ENCODE measurements around the gene SMC1B. TPM values are rescaled to one million over a fixed set of nuclear protein-coding genes. Genes with fewer than 3 reads are reported as not detected.
"Not testable (repeated sequence)": the region's sequence is repeated elsewhere in the genome, so short reads cannot be mapped to it uniquely, and the experiment has no call there.

The SMC1B gene
- polyA plus RNA-seq, 4 donors = 0.14 to 0.40 (median 0.18) TPM

DNA sequence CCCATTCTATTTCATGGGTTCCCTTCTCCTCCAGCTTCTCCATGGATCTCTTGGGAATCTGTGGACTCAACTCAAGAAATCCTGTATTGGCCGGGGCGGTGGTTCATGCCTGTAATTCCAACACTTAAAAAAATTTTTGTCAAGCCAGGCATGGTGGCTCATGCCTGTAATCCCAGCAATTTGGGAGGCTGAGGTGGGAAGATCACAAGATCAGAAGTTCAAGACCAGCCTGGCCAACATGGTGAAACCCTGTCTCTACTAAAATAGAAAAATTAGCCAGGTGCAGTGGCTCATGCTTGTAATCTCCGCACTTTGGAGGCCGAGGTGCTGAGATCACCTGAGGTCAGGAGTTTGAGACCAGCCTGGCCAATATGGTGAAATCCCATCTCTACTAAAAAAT, 34.2 kb upstream of the SMC1B start:
- not testable (repeated sequence) for DNase-seq (ENCODE audit: low read depth in 4 of 4, low spot score in 3 of 4)

DNA sequence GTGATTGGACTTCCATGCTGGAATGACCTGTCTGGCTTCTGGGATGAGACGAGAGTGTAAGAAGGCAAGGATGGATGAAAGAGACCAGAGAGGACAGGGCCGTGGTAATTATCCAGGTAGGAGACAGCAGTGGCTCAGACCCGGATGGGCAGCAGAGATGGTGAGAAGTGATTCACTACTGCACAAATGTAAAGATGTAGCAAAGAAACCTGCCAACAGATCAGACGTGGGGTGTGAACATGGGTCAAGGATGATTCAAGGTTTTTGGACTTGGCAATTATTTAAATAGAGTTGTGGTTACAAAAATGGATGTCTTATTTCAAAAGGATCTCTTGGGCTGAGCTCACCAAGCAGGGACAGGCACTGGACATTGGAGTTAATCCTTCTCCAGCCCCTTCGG, 32.8 kb upstream of the SMC1B start:
- DNase-seq (ENCODE audit: low read depth in 4 of 4, low spot score in 3 of 4) = no peak

DNA sequence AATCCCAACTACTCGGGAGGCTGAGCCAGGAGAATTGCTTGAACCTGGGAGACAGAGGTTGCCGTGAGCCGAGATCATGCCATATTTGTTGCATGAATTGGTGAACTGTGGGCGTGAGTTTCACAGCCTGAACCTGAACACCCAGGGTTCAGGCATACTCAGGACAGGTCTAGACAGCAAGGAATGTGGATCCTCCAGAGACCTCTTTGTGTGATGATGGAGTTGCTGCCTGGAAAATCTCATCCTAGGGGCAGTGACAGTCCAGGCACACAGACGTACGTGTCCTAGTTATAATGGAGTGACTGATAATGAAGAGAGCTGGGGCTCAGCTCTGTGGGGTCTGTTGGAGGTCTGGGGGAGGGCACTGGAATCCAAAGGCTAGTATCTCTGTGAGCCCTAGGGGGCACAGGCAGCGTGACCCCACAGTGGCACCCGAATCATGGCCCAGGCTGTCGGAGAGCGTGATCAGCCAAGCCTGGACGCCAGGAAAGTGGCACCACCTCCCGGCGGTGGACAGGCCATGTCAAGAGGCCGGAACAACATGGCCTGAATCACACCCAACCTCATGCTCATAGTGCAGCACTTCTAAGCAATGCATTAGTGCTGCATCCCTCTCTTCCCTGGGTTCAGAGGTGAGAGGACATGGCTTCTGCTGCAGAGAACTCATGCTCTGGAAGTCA, 31.8 kb upstream of the SMC1B start:
- no peak for DNase-seq (ENCODE audit: low read depth in 4 of 4, low spot score in 3 of 4)

DNA sequence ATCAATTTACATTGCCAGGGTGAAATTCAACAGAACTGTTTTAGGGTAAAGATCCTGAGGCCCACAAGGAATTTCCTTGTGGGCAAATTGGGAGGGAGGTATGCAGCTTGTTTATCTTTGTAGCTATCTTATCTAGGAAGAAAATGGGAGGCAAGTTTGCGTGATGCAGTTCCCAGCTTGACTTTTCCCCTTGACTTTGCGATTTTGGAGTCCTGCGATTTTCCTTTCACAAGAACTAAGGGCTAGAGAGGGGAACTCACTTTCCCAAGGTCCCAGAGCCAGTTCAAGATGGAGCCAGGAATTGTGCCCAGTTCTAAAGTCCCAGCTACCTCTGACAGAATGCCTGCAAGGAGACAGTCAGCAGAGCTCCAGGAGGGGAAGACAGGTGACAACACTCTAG, 30.8 kb upstream of the SMC1B start:
- no peak for DNase-seq (ENCODE audit: low read depth in 4 of 4, low spot score in 3 of 4)

DNA sequence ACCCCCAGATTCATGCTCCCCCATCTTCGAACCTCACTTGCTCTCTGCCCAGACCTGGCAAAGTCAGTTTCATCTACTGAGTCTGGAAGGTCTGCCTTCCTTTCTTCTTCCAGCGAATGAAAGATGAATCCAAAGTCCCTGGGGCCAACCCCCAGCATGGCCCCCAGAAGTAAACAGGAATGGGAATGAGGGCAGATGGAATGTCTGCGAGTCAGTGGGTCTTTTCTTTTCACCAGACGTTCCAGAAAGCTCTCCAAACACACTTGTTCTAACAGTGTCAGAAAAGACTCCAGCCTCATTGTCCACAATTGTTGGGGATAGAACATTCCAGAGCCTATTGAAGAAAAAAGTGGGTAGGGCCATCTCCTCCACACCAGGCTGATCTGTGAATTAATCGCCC, 28.7 kb upstream of the SMC1B start:
- DNase-seq (ENCODE audit: low read depth in 4 of 4, low spot score in 3 of 4) = no peak

DNA sequence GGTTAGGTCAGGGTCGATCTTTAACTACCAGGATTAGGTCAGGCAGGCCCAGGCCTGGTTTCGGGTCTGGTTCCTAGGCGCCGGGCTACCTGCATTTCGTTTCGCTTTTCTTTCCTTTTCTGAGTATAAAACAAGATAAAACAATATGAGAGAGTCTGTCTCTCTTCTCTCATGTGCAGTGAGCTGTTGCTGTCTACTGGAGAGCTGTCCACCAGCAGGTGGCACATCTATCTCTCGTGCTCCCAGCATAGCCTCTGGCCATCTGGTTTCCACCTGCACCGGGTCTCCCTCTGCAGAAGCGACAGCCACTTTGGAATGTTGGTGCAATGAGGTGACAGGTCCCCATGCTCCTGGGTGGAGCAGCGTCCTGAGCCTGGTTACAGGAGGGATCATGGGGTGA, 27.7 kb upstream of the SMC1B start:
- peak in 3 of 4 donors; percentile 38 to 56 (median 54) for DNase-seq (ENCODE audit: low read depth in 4 of 4, low spot score in 3 of 4)

DNA sequence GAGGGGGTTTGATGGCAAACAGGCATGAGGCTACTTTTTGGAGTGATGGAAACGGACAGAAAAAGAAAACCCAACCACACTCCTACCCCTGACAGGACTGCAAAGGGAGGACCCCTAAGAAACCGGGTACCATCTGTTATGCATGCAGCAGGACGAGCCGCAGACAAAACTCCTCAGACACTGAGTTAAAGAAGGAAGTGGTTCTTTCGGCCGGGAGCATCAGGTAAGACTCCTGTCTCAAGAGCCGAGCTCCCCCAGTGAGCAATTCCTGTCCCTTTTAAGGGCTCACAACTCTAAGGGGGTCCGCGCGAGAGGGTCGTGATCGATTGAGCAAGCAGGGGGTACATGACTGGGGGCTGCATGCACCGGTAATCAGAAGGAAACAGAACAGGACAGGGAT, 27.3 kb upstream of the SMC1B start:
- DNase-seq (ENCODE audit: low read depth in 4 of 4, low spot score in 3 of 4) = not testable (repeated sequence)

DNA sequence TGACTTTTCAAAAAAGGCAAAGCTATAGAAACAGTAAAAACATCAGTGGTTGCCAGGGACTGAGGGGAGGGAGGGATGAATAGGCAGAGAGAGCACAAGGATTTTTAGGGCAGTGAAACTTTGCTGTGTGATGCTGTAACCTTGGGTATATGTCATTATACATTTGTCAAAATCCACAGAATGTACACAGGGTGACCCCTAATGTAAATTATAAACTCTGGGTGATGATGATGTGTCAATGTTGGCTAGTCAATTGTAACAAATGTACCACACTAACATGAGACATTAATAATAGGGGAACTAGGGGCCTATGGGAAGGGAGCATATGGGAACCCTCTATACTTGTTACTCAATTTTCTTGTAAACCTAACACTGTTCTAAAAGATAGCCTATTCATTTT, 24.9 kb upstream of the SMC1B start:
- no peak for DNase-seq (ENCODE audit: low read depth in 4 of 4, low spot score in 3 of 4)

DNA sequence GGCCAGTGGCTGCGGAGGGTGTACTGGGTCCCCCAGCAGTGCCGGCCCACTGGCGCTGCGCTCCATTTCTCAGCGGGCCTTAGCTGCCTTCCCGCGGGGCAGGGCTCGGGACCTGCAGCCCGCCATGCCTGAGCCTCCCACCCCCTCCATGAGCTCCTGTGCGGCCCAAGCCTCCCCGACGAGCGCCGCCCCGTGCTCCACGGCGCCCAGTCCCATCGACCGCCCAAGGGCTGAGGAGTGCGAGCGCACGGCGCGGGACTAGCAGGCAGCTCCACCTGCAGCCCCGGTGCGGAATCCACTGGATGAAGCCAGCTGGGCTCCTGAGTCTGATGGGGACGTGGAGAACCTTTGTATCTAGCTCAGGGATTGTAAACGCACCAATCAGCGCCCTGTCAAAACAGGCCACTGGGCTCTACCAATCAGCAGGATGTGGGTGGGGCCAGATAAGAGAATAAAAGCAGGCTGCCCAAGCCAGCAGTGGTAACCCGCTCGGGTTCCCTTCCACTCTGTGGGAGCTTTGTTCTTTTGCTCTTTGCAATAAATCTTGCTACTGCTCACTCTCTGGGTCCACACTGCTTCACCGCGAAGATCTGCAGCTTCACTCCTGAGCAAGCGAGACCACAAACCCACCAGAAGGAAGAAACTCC, 23.6 kb upstream of the SMC1B start:
- not testable (repeated sequence) for DNase-seq (ENCODE audit: low read depth in 4 of 4, low spot score in 3 of 4)

DNA sequence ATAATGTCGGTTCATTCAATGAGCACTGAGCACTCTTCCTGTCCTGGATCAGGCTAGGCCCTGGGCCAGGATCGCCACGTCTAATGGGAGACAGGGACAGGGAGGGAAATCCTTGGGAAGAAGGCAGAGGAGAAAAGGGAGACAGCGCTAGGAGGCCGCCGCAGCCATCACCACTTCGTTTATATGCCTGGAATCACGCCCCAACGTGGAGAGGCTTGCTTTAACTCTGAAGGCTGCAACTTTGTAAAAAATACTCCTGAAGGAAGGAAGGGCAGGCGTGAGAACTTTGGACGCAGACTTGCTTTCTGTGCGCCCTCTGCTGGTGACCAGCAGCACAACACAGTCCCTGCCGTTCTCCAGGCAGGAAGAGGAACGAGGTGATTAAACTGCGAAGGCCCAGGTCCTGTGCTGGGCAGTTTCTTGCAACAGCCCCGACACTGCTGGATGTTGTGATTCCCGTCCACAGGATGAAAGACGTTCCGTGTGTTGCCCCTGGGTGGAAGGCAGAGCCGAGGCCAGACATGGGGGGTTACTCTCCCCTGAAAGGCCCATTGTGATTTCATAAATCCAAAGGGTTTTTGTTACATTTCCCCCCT, 22.2 kb upstream of the SMC1B start:
- peak; percentile 83 to 89 (median 88) for DNase-seq (ENCODE audit: low read depth in 4 of 4, low spot score in 3 of 4)

DNA sequence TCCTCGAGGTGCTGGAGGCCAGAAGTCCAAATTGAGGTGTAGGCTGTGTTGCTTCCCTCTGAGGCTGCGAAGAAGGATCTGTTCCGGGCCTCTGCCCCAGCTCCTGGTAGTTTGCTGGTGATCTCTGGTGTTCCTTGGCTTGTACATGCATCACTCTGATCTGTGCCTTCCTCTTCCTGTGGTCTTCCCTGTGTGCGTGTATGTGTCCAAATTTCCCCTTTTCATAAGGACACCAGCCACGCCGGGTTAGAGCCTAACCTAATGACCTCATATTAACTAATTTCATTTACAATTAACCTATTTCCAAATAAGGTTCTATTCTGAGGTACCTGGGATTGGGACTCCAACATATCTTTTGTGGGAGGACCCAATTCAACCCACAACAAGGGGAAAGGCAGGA, 21.6 kb upstream of the SMC1B start:
- no peak for DNase-seq (ENCODE audit: low read depth in 4 of 4, low spot score in 3 of 4)

DNA sequence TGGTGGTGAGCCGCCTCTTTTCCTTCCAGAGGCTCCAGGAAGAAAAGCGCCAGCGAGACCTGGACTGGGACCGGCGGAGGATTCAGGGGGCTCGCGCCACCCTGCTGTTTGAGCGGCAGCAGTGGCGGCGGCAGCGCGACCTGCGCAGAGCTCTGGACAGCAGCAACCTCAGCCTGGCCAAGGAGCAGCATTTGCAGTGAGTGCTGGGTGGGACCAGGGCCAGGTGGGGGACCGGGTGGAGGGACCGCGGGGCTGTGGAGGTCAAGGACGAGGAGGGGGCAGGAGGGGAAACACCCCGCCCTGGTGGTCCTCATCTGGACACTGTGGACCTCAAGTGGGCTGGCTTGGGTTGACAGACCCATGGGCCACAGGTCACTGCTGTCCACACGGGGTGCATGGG, 17.5 kb upstream of the SMC1B start:
- no peak for DNase-seq (ENCODE audit: low read depth in 4 of 4, low spot score in 3 of 4)

DNA sequence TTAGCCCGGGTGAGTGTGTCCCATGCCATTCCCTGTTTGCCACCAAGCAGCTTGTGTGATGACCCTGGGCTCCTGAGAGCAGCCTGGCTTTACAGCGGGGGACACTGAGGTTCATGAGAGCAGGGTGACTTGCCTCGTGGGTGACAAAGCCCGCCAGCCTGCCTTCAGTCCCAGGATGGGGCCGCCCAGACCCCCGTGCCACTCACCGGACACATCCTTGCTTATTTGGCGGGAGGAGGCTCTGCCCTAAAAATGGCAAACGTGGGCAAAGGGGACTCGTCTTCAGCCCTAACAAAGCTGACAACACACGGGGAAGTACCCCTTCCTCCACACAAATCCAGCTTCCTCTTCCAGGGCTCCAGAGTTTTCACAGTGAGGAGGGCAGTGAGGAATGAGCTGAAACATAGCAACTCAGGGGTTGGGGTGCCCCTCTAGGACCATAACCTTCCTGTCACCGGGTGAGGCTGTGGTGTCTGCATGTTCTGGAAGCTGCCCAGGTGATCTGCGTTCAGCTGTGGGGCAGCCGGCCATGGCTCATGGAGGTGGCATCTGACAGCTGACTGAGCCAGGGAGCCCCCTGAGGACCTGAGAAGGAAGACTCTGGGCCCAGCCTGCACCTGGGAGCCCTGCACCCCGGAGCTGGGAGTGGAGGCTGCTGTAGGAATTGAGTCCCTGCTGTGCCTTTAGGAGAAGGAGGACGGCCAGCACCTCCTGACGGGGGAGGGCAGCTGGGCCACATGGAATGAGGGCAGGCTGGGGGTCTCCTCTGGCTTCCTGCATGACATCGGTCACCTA, 16.8 kb upstream of the SMC1B start:
- no peak for DNase-seq (ENCODE audit: low read depth in 4 of 4, low spot score in 3 of 4)

DNA sequence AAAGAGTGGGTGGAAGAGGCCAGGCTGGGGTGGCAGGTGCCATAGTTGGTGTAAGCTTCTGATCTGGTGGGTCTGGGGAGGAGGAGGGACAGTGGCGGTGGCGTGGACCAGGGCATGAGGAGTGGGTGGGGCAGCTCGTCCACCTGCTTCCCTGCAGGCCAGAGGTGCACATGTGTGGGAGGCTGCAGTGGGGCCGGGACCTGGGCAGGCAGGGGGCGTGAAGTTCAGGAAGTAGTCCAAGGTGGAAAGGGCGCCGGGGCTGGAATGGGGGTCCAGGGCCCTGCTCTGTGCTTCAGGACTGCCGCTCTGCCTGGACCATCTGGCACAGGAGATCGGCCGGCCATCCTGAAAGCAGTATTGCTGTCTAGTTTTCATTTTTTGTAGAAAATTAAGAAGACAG, 16.0 kb upstream of the SMC1B start:
- DNase-seq (ENCODE audit: low read depth in 4 of 4, low spot score in 3 of 4) = no peak

DNA sequence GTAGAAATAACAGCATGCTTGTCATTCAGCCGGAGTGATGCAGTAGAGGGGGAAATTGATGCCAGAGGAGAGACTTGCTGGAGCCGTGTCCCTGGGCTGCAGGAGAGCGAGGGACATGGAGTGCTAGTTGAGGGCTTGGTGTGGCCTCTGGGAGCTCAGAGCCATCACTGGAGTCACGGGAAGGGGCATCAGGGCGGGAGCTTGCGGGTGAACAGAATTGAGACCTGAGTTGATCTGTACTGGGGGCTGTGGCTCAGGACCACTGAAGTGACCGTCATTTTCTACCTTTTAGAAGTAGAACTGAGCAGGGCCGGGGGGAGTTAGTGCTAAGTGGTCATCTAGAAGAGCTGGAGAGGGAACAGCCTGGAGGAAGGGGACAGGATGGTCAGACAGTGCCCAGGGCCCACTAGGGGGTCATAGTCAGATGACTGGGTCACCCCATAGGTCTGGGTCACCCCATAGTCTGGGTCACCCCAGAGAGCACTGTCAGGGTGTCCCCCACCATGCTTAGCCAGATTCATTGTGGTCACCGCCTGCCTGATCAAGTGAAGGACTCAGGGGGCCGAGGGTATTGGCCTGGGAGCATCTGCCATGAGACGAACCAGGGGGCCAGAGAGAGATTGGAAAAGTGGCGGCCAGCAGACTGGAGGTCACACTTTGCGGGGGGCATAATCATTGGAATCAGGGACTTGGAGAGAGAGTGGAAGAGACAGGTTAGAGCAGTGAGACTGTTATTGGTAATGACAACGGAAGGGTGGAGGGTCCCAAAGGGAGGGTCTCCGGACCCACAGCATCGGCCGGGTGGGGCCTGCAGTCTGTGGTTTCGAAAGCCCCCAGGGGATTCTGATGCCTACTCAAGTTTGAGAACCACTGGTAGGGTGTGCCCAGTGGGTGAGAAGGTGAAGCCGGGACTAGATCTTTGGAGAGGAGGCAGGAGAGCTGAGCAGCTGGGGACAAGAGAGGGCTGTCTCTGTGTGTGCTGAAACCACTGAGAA, 15.3 kb upstream of the SMC1B start:
- no peak for DNase-seq (ENCODE audit: low read depth in 4 of 4, low spot score in 3 of 4)

DNA sequence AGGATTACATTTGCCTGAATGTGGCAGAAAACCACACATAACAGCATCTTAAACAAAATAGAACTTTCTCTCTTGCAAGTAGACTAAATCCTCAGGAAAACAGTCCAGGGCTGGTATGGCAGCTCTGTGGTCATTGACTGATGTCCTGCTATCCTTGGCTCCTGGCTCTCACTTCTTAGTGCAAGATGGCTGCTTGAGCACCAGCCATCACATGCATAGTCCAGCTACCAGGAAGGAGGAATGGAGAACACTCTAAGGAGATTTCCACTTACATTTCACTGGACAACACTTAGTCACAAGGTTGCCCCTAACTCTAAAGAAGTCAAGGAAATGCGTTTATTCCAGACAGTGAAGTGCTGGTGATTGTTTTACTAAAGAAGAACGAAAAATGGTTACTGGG, 13.7 kb upstream of the SMC1B start:
- DNase-seq (ENCODE audit: low read depth in 4 of 4, low spot score in 3 of 4) = no peak

DNA sequence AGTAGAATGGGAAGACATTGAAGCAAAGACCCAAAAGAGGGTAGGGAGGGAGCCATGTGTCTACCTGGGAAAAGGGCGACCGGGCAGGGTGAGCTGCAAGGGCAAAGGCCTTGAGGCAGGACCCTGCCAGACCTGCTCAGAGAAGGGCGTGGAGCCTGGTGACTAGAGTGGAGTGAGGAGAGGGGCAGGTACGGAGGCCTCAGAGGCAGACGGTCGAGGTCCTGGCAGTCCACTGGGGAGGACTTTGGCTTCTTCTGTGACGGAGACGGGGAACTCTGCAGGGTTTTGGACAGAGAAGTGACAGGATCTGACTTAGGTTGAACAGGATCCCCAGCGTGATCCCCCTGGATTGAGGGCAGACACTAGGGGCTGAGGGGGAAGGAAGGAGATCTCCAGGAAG, 13.0 kb upstream of the SMC1B start:
- no peak for DNase-seq (ENCODE audit: low read depth in 4 of 4, low spot score in 3 of 4)

DNA sequence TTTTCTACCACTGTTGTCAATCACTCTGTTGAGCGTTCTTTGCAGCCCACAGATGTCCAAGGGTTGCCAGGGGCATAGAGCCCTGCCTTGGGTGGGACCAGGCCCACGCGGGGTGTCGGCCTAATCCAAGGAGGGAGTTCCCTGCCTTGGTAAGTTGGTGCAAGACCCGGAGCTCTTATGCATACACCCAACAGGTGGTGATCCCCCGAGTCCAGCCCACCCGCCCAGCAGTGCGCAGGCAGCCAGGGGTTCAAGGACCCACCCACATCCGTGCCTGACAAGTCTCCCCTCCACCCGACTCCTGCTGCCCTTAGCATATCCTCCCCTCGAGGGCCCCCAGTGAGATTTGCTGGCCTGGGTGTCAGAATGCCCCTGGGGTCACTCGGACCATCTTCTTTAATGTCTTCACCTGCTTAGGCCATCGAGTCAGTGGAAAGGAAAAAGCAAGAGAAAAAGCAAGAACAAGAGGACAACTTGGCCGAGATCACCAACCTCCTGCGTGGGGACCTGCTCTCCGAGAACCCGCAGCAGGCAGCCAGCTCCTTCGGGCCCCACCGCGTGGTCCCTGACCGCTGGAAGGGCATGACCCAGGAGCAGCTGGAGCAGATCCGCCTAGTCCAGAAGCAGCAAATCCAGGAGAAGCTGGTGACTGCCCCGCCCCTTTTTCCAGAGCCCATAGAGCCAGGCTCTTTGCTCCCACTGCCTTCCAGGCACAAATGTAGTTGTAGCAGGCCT, 12.3 kb upstream of the SMC1B start:
- DNase-seq (ENCODE audit: low read depth in 4 of 4, low spot score in 3 of 4) = no peak

DNA sequence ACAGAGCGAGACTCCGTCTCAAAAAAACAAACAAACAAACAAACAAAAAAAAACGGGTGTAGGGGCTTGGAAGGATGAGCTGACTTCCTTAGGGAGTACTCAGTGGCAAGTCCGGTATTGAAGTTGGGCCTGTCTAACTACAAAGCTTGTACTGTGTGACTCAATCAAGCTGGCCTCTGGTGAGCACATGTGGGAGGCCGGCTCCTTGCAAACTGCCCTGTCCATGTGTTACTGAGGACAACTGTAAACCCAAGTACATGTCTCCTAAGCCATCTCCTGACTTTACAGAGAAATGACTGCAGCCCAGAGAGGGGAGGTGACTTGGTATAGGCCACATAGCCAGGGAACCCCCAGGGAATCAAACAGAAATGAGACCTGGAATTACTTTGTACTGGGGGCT, 11.7 kb upstream of the SMC1B start:
- DNase-seq (ENCODE audit: low read depth in 4 of 4, low spot score in 3 of 4) = no peak

All from right renal pelvis (tissue), 4 donors.